DOHH2 (cell line): Measurements from ENCODE around the gene MAL.

Experiments
- H3F3A ChIP-seq: fragments of 200-600 bp; sonication (generic), shearing (Covaris generic); 2 replicates; pipeline ENCODE4 v1.6.0; 2016; ENCODE audit warnings: antibody characterized with exemption, mild to moderate bottlenecking; ENCODE audit not compliant: control insufficient read depth, insufficient read depth
- H3K27ac ChIP-seq: fragments of 200-600 bp; sonication (generic); 2 replicates; pipeline ENCODE4 v1.5.1; 2014; ENCODE audit warnings: low read depth, mild to moderate bottlenecking, low read length, moderate library complexity
- H3K27me3 ChIP-seq: fragments of 200-600 bp; sonication (generic); 2 replicates; pipeline ENCODE4 v1.6.1; 2014; ENCODE audit warnings: mild to moderate bottlenecking, low read length, mixed read lengths; ENCODE audit not compliant: control insufficient read depth
- H3K36me3 ChIP-seq: fragments of 200-600 bp; sonication (generic); 2 replicates; pipeline ENCODE4 v1.6.1; 2014; ENCODE audit warnings: mild to moderate bottlenecking, low read length, moderate library complexity, mixed read lengths; ENCODE audit not compliant: control insufficient read depth
- H3K4me1 ChIP-seq: fragments of 200-600 bp; sonication (generic); 2 replicates; pipeline ENCODE4 v1.6.1; 2014; ENCODE audit warnings: mild to moderate bottlenecking, low read length, mixed read lengths; ENCODE audit not compliant: control insufficient read depth
- H3K4me2 ChIP-seq: fragments of 200-600 bp; sonication (generic); 2 replicates; pipeline ENCODE4 v1.6.0; 2014; ENCODE audit warnings: mild to moderate bottlenecking, low read length, moderate library complexity
- H3K4me3 ChIP-seq: fragments of 200-600 bp; sonication (generic); 2 replicates; pipeline ENCODE4 v1.5.1; 2014; ENCODE audit warnings: mild to moderate bottlenecking, low read length, mixed read lengths
- H3K79me2 ChIP-seq: fragments of 200-600 bp; sonication (generic); 2 replicates; pipeline ENCODE4 v1.6.1; 2014; ENCODE audit warnings: mild to moderate bottlenecking, low read length, mixed read lengths; ENCODE audit not compliant: control insufficient read depth
- H3K9me2 ChIP-seq: fragments of 200-600 bp; sonication (generic); replicated peaks from 2 replicates; pipeline ENCODE4 v1.6.1; 2014; ENCODE audit warnings: mild to moderate bottlenecking, low read length, mixed read lengths; ENCODE audit not compliant: control insufficient read depth
- H3K9me3 ChIP-seq: fragments of 200-600 bp; sonication (generic); 2 replicates; pipeline ENCODE4 v1.6.1; 2014; ENCODE audit warnings: antibody characterized with exemption, low read length, mixed read lengths; ENCODE audit not compliant: control insufficient read depth, insufficient read depth
- H4K20me1 ChIP-seq: fragments of 200-600 bp; sonication (generic); 2 replicates; pipeline ENCODE4 v1.6.0; 2014; ENCODE audit warnings: low read depth, mild to moderate bottlenecking, antibody characterized with exemption, low read length, moderate library complexity; ENCODE audit not compliant: control insufficient read depth, insufficient read depth
- EZH2phosphoT487 ChIP-seq: fragments of 200-600 bp; sonication (generic); IDR thresholded peaks from 2 replicates; pipeline ENCODE4 v1.6.1; 2017; ENCODE audit warnings: borderline replicate concordance, mild to moderate bottlenecking, antibody characterized with exemption, low read length, moderate library complexity, mixed read lengths
- TF ChIP-seq, protein P1 (sequence below): fragments of 200-600 bp; sonication (generic); IDR thresholded peaks from one replicate; pipeline ENCODE4 v1.5.1; 2014; ENCODE audit warnings: antibody characterized with exemption, mild to moderate bottlenecking, low read depth, low read length; ENCODE audit not compliant: poor library complexity, severe bottlenecking

MAL gene

DNA sequence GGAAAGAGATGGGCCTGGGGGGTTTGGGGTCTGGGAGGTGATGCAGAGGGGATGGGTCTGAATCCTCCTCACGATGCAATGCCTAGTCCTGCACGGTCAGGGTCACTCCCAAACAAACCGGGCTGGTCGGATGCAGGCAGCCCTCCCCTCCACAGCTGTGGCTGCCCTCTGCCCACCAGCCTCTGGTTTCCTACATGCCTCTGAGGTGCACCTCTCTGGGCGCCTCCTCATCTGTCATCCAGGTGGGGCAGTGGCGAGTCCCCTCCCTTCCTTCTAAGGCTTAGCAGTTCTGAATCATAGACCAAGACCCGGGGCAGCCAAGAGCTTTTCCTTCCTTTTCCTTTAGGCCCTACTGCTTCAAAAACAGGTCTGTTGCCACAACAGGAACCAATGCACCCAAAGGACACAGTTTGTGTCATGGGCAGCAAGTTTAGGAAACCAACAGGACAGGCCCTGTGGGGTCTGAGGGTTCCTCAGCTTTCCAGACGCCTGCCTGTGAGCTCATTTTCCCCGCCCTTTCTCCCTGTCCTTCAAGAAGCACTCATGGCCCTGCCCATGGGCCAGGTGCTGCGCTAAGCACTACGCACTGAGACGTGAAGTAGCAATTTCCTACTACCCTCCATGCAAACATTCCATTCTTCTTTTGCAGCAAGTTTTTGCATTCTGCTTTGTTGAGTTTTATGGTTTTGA is 6.5 kb upstream of the MAL start:
- no peak overlapping the region for H3K4me2 ChIP-seq
- no peak for TF ChIP-seq EZH2phosphoT487
- TF ChIP-seq, protein P1, sequence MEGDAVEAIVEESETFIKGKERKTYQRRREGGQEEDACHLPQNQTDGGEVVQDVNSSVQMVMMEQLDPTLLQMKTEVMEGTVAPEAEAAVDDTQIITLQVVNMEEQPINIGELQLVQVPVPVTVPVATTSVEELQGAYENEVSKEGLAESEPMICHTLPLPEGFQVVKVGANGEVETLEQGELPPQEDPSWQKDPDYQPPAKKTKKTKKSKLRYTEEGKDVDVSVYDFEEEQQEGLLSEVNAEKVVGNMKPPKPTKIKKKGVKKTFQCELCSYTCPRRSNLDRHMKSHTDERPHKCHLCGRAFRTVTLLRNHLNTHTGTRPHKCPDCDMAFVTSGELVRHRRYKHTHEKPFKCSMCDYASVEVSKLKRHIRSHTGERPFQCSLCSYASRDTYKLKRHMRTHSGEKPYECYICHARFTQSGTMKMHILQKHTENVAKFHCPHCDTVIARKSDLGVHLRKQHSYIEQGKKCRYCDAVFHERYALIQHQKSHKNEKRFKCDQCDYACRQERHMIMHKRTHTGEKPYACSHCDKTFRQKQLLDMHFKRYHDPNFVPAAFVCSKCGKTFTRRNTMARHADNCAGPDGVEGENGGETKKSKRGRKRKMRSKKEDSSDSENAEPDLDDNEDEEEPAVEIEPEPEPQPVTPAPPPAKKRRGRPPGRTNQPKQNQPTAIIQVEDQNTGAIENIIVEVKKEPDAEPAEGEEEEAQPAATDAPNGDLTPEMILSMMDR: no peak
- no peaks in the 10 kb centered on the region for H4K20me1 ChIP-seq
- no peaks in the 10 kb centered on the region for H3K9me3 ChIP-seq
- H3K36me3 ChIP-seq: no peaks in the 10 kb centered on the region
- H3K27me3 ChIP-seq: peaks cover 6% of the 10 kb centered on the region
- no peak overlapping the region for H3K4me3 ChIP-seq
- H3K4me1 ChIP-seq: peaks cover 4% of the 10 kb centered on the region
- no peak overlapping the region for H3K27ac ChIP-seq
- no peaks in the 10 kb centered on the region for H3K79me2 ChIP-seq
- H3F3A ChIP-seq: no peaks in the 10 kb centered on the region
- H3K9me2 ChIP-seq: no peaks in the 10 kb centered on the region

DNA sequence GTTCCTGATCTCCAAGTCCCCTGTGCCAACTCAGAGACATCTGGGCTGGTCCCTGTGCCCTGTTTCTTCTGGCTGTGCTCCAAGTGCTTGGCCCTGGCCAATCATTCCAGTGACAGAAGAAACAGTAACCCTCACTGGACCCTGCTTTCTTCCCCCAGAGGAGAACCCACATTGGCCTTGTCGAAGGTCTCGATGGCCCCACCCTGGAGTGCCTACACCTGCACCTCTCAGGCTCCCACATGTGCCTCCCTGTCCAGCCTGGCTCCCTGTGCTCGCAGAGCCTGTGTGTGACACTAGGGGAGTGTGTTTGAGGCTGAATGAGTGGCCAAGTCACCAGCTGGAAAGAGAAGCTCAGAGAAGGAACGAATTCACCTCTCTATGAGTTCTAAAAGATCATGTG is 5.9 kb upstream of the MAL start:
- no peaks in the 10 kb centered on the region for H3K36me3 ChIP-seq
- H3K27me3 ChIP-seq: peaks cover 10% of the 10 kb centered on the region
- H3K4me3 ChIP-seq: no peak overlapping the region
- H3K9me3 ChIP-seq: no peaks in the 10 kb centered on the region
- H3K27ac ChIP-seq: no peak overlapping the region
- no peak for TF ChIP-seq EZH2phosphoT487
- TF ChIP-seq, protein P1: no peak
- no peaks in the 10 kb centered on the region for H3K9me2 ChIP-seq
- H3F3A ChIP-seq: no peaks in the 10 kb centered on the region
- H3K4me1 ChIP-seq: peaks cover 4% of the 10 kb centered on the region
- no peaks in the 10 kb centered on the region for H4K20me1 ChIP-seq
- H3K4me2 ChIP-seq: no peak overlapping the region
- H3K79me2 ChIP-seq: no peaks in the 10 kb centered on the region

DNA sequence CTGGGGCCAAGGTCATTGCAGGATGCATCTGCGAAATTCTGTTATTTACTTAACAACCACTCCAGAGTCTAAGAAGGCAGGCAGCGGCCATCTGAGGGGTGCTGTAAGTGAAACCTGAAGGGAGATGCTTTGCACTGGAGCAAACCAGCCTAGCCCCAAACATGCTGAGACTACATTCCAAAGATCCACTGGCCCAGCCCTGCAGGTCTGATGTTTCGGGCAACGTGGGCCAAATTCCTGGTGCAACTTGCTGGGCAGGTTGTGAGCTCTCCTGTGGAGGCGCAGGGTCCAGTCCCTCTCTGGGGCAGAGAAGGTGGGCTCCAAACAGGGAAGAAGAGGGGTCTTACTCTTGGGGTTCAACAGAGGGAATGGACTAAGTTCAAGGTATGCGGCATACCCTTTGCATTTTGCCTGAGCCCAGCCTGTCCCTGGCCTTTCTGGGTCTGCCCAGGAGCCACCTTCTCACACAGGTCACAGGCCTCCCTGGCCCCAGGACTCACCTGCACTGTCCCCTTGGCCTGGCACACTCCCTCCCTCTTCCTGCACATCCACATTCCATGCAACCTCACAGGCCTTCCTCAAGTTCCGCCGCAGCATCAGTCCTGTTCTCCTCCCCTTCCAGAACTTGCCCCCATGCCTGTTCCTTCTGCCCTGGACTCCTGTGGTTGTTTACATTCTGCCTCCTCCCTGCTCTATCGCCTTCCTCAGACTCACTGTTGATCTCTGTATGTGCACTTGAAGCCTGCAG is 5.1 kb upstream of the MAL start:
- H3K36me3 ChIP-seq: no peaks in the 10 kb centered on the region
- H3K4me1 ChIP-seq: peaks cover 4% of the 10 kb centered on the region
- TF ChIP-seq EZH2phosphoT487: no peak
- TF ChIP-seq, protein P1: no peak
- no peaks in the 10 kb centered on the region for H4K20me1 ChIP-seq
- H3K27me3 ChIP-seq: peaks cover 14% of the 10 kb centered on the region
- no peaks in the 10 kb centered on the region for H3K9me3 ChIP-seq
- H3K4me3 ChIP-seq: no peak overlapping the region
- no peaks in the 10 kb centered on the region for H3F3A ChIP-seq
- H3K79me2 ChIP-seq: no peaks in the 10 kb centered on the region
- no peak overlapping the region for H3K4me2 ChIP-seq
- H3K27ac ChIP-seq: no peak overlapping the region
- no peaks in the 10 kb centered on the region for H3K9me2 ChIP-seq
